Fibroblast of villous mesenchyme (primary cell): ENCODE results near the gene LDLRAP1. TPM values are rescaled to one million over a fixed set of nuclear protein-coding genes. Genes with fewer than 3 reads are reported as not detected.

ENCODE experiments used
- total RNA-seq: library from RNA; depleted of rRNA; stranded (reverse); fragments of >200 nt; gene quantifications from 2 replicates; pipeline ENCODE4 v1.2.3, GENCODE V29; 2012

LDLRAP1 gene
- total RNA-seq, 1 donor: 24.6 TPM

Other genes starting within 250 kb of the LDLRAP1 start
- gene TMEM50A, start 205.3 kb upstream of the LDLRAP1 start, total RNA-seq: 109 and 142 TPM in 2 replicates
- under 0.01 TPM in 2 replicates for gene RHCE, start 122.8 kb upstream of the LDLRAP1 start, total RNA-seq
- 19.0 and 19.9 TPM in 2 replicates for gene MACO1, start 112.7 kb upstream of the LDLRAP1 start, total RNA-seq
- 3.9 and 5.2 TPM in 2 replicates for gene MAN1C1, start 73.2 kb downstream of the LDLRAP1 start, total RNA-seq